ENCODE measurements around the gene BCDIN3D.

BCDIN3D gene

DNA sequence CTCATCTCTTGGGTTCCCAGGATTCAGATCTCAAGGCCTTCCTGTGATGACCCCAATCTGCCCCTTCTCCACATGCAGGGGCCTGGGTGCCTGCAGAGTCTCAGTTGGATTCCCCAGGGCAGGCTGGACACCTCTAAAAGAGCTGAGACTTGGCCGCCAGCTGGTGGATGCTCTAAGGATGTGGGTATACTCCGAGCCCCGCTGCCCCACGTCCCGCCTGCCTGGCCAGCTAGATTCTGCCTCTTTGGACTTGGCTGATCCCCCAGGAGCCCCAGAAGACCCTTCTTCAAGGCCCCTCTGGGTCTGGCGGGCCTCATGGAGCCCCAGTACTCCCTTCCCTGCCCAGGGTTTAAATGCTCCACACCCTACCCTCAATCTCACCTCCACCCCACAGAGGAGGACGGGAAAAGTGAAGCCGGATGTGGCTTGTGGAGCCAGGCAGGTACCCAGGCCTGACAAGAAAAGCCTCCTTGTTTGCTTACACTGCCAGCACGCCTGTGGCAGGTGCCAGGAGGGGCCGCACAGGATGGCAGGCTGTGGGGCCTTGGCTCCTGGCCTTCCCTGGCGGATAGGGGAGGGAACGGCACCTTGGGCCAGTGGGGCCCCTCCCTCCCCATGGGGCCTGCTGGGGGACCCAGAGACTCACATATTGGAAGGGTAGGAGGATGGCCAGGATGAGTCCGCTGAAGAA is 45.7 kb upstream of the BCDIN3D start:
- no peak for DNase-seq (ENCODE audit: low spot score)
- TF ChIP-seq CTCF (IDR thresholded peaks at IDR 0.05; ENCODE audit: extremely low read depth, missing control alignments): no peak

DNA sequence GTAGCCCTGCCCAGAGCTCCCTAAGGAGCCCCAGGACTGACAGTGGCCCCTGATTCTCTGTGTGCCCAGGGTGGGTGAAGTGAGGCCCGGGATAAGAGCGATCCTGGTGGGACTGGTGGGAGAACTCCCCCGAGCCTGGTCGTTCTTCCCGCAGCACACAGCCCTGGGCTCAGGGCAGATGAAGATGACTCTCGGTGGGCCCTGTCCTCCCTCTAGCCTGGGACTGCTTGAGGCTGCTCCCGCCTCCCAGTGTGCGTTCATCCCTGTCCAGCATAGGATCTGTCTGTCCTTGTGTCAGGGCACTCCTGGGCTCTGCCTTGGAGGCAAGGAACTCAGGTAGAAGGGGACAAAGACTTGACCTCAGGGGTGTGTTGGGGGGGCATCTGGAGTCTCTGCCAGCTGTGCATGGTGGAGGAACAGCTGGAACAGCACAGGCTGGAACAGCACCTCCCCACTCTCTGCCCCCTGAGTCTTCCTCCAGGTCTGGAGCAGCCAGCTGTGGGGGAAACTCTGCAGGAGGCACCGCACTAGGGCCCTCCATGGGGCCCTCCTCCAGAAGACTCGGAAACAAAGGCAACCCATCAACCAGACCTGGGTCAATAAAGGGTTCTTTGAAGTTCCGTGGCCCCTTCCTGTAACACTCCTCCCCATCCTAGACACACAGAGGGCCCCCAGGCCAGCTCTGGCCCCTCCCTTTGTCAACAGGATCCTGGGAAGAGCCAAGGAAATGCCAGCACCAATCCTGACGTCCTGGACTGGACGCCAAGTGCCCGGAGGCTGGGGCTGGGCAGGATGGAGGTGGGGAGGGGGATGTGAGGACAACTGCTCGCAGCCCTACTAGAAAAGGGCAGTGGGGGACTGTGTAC is 44.9 kb upstream of the BCDIN3D start:
- no peak for TF ChIP-seq CTCF (IDR thresholded peaks at IDR 0.05; ENCODE audit: extremely low read depth, missing control alignments)
- DNase-seq (ENCODE audit: low spot score): no peak

DNA sequence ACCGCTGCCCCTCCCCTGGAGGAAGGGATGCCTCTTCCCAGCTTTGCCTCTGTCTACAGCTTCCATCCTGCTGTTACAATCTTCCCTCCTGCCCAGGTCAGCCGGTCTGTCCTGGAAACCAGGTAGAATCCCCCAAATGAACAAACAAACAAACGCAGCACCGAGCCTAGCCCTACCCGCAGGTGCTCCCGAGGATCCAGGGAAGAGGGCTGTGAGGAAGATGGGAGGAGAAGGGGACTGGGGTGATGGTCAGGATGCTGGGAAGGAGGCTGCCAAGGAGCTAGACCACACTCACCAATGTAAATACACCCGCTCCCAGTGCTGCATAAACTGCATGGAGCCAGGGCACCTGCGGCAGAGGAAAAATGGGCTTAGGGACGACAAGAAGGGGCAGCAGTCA is 44.2 kb upstream of the BCDIN3D start:
- TF ChIP-seq CTCF (IDR thresholded peaks at IDR 0.05; ENCODE audit: extremely low read depth, missing control alignments): no peak
- no peak for DNase-seq (ENCODE audit: low spot score)

DNA sequence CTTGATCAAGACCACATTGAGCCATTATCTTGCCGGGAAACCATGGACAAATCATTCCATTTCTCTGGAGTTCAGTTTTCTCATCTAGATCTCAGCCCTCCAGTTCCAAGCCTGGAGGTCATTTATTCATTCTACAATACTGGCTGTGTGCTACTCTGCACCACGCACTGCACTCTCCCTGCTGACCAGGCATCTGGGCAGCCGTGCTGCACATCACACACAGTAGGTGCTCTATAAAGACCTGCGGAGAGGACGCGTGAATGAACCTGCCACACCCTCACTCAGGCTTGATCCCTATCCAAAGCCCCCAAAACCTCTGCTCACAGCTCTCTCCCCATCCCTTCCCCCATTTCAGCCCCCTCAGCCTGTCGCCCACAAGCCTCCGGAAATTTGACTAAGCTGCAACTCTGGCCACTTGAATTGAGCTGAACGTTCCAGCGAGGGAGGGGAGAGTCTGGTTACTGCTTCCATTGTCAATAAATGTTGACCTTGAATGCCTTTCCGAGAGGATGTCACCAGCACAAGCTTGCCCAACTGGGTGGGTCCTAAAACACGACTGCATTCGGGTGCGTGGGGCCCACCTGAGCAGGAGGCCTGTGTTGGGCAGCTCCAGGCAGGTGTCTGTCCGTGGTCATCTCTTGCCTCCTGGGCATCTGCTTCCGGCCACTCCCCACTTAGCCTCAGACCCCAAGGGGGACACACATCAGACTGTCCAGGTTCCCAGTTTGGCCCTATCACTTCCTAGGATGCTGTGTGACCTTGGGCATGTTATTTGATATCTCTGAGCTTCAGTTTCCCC is 43.0 kb upstream of the BCDIN3D start:
- no peak for TF ChIP-seq CTCF (IDR thresholded peaks at IDR 0.05; ENCODE audit: extremely low read depth, missing control alignments)
- no peak for DNase-seq (ENCODE audit: low spot score)

DNA sequence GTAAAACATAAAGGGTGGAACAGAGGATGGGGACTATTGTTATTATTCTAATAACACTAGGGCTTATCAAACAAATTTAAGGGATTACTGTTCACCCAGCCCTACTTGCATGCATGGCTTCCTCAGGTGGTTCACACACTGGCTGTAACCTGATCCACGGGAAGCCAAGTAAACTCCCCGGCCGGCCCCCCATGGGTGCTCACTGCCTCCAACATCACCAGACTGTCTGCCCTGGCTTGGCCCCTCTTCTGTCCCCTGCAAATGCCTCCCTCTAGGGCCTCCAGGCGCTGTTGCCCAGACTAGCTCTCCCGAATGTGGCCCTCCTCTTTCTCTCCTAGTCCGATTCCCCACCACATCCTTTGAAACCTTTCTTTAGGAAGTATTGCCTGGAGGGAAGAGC is 42.2 kb upstream of the BCDIN3D start:
- TF ChIP-seq CTCF (IDR thresholded peaks at IDR 0.05; ENCODE audit: extremely low read depth, missing control alignments): no peak
- no peak for DNase-seq (ENCODE audit: low spot score)

DNA sequence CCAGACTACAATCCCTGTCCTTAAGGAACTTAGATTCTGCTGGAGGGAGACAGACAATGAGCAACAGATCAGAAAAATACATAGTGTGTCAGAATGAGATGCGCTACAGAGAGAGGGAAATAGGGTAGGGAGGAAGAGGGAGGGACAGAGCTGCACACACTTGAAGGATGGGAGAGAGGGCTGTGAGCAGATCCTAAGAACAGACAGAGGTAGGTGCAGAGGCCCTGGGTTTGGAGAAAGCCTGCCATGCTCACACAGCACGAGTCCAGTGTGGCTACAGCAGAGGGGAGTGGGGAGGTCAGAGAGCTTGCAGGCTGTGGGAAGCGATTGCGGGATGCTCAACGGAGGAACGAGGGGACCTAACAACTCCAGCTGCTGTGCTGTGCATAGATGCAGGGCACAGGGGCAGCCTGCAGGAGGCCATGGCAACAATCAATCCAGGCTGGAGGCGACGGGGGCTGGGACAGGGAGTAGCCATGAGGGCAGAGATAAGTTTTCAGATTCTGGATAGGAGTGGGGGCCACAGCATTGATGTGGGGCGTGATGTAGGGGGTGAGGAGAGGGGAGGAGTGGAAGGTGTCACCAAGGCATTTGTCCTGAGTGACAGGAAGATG is 40.1 kb upstream of the BCDIN3D start:
- no peak for TF ChIP-seq CTCF (IDR thresholded peaks at IDR 0.05; ENCODE audit: extremely low read depth, missing control alignments)
- no peak for DNase-seq (ENCODE audit: low spot score)
